Activated naive CD8-positive, alpha-beta T cell treated with anti-CD3 and anti-CD28 coated beads, Interleukin-2, amount 10 ng/mL, durations not matched to agents 7 days and 5 days (primary cell): ENCODE measurements around the gene CASK. TPM values are rescaled to one million over a fixed set of nuclear protein-coding genes. Genes with fewer than 3 reads are reported as not detected.
"Not testable (repeated sequence)": the region's sequence is repeated elsewhere in the genome, so short reads cannot be mapped to it uniquely, and the experiment has no call there.

Experiments used
- ATAC-seq: fragments of 150-1000 bp; cut with Tn5 transposase; one replicate; pipeline ENCODE4 v1.10.0; 2021; ENCODE audit warnings: low read depth, moderate library complexity
- POLR2A ChIA-PET: fragments of 350-600 bp; sonication (Branson Sonifier 250); formaldehyde crosslinking; loops from one replicate; lab custom pipeline; 2021; ENCODE audit warnings: antibody characterized with exemption; lab: Charles Lee
- DNase-seq: peaks from one replicate; pipeline ENCODE4 v3.0.0; 2021
- H3K27ac Mint-ChIP-seq: one replicate; pipeline ENCODE4 v1.8.0; 2022; ENCODE audit warnings: mild to moderate bottlenecking, mixed read lengths
- H3K27me3 Mint-ChIP-seq: one replicate; pipeline ENCODE4 v1.8.0; 2022; ENCODE audit warnings: mild to moderate bottlenecking, moderate library complexity, mixed read lengths
- H3K36me3 Mint-ChIP-seq: one replicate; pipeline ENCODE4 v1.8.0; 2021; ENCODE audit warnings: mild to moderate bottlenecking, mixed read lengths
- H3K4me1 Mint-ChIP-seq: one replicate; pipeline ENCODE4 v1.8.0; 2021; ENCODE audit warnings: mixed read lengths
- H3K4me3 Mint-ChIP-seq: one replicate; pipeline ENCODE4 v1.8.0; 2022; ENCODE audit warnings: mild to moderate bottlenecking, moderate library complexity, mixed read lengths
- H3K9me3 Mint-ChIP-seq: one replicate; pipeline ENCODE4 v1.8.0; 2021; ENCODE audit warnings: mixed read lengths
- total RNA-seq, 2 experiments: library from RNA; stranded (reverse); gene quantifications; one replicate each; pipeline ENCODE4 v1.2.3, GENCODE V29; 2021

CASK gene
- total RNA-seq, 2 experiments from 2014 or later, result 52.1 to 53.8 TPM

- Mint-ChIP-seq H3K9me3 (no peaks in the 10 kb centered on the region), H3K36me3 (peaks cover 21% of the 10 kb centered on the region), H3K27ac (no peak overlapping the region), H3K4me3 (no peak overlapping the region), H3K4me1 (peaks cover 6% of the 10 kb centered on the region), H3K27me3 (no peaks in the 10 kb centered on the region)
- ATAC-seq (no peak), DNase-seq (no peak)
- POLR2A ChIA-PET, result interaction anchor here (0.6 kb wide), 1 partner anchor 195 kb away, joined by 4 read pairs; the partner anchor contains the start of gene DDX3X
These were observed 394.6 kb downstream of the CASK start for GRCh38 chrX:41528784-41529183.

DNA sequence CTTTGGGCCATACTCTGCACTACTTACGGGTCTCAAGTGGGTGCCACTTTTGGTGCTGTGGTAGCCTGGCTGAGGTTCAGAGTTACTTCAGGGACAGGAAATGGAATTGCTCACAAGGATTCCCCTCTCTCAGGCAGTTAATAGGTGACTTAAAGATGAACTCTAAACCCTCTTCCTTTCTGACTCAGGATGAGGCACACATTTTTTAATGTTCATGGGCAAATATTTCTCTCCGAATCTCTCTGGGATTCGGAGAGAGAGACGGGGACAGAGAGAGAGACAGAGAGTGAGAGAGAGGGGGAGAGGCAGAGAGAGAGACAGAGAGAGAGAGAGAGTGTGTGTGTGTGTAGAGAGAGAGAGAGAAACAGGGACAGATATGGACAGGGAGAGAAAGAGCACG, 396.4 kb downstream of the CASK start:
- H3K4me1 Mint-ChIP-seq, result peaks cover 6% of the 10 kb centered on the region
- no peak for DNase-seq
- POLR2A ChIA-PET, result no interaction called here
- no peak for ATAC-seq
- H3K4me3 Mint-ChIP-seq, result no peak overlapping the region
- H3K27ac Mint-ChIP-seq, result peak overlapping the region; percentile 42
- H3K36me3 Mint-ChIP-seq, result peaks cover 21% of the 10 kb centered on the region
- H3K27me3 Mint-ChIP-seq, result no peaks in the 10 kb centered on the region
- no peaks in the 10 kb centered on the region for H3K9me3 Mint-ChIP-seq

DNA sequence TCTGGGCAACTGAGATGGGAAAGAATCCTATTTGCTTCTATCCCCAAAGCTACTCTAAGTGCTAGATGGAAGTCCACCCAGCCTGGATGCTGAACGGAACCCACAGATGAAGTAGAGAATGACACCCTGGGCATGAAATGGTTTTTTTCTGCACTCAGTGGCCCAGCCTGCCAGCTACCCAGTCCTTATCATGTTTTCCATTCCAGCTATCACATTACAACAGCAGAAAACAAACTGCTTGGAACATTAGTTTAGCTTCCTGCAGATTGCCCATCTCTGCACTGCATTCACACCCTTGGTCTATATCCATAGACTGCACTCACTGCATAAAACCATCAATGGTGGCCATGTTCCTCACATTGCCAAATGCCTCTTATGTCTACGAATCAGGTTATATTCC, 397.1 kb downstream of the CASK start:
- POLR2A ChIA-PET, result no interaction called here
- peaks cover 6% of the 10 kb centered on the region for H3K4me1 Mint-ChIP-seq
- H3K36me3 Mint-ChIP-seq, result peaks cover 21% of the 10 kb centered on the region
- DNase-seq (no peak), ATAC-seq (no peak)
- H3K9me3 Mint-ChIP-seq, result no peaks in the 10 kb centered on the region
- H3K27ac Mint-ChIP-seq, result no peak overlapping the region
- H3K4me3 Mint-ChIP-seq, result no peak overlapping the region
- H3K27me3 Mint-ChIP-seq, result no peaks in the 10 kb centered on the region

DNA sequence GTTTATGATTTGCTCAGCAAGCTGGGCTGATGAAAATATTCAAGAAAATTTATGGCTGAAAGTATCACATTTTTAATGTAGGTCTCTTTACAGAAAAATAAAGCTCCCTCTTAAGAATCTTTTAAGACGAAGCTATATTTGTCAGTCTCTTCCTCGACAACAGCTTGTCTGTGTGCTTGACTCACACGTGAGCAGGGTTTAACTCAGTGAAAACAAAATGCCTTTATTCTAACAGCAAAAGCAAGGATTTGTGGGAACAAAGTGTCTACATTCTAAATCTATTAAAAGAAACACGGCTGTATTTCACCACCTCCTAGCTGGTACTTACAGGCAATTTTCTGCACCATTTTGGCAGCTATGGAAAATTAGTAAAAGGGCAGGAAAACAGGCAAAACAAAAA, 400.7 kb downstream of the CASK start:
- Mint-ChIP-seq H3K27ac (no peak overlapping the region), H3K4me1 (peaks cover 18% of the 10 kb centered on the region), H3K9me3 (no peaks in the 10 kb centered on the region), H3K36me3 (peaks cover 16% of the 10 kb centered on the region), H3K27me3 (no peaks in the 10 kb centered on the region), H3K4me3 (no peak overlapping the region)
- no peak for DNase-seq
- POLR2A ChIA-PET, result no interaction called here
- ATAC-seq, result no peak

DNA sequence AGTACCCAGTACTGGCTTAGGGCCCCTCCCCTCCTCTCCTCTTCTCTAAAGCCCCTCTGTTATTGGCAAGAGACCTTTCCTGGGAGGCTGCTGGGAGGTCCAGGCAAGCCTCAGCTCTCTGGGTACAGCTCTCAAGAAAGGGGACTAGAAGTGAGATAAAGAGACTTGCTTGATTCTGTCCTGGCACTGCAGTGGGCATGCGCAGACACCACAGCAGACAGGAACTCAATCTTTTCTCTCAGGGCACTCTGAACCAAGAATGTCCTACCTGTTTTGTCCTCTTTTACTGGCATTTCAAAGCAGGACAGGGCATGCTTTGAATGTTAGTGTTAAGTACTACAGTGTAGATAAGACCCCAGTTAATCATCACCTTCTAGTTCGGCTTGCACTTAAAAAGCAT, 401.3 kb downstream of the CASK start:
- no peak overlapping the region for H3K4me3 Mint-ChIP-seq
- H3K4me1 Mint-ChIP-seq, result peaks cover 18% of the 10 kb centered on the region
- H3K27me3 Mint-ChIP-seq, result no peaks in the 10 kb centered on the region
- peaks cover 13% of the 10 kb centered on the region for H3K36me3 Mint-ChIP-seq
- H3K27ac Mint-ChIP-seq, result no peak overlapping the region
- ATAC-seq (no peak), DNase-seq (no peak)
- POLR2A ChIA-PET, result no interaction called here
- H3K9me3 Mint-ChIP-seq, result no peaks in the 10 kb centered on the region

- H3K4me3 Mint-ChIP-seq, result no peak overlapping the region
- ATAC-seq, result no peak
- no peak overlapping the region for H3K27ac Mint-ChIP-seq
- peaks cover 7% of the 10 kb centered on the region for H3K36me3 Mint-ChIP-seq
- H3K9me3 Mint-ChIP-seq, result no peaks in the 10 kb centered on the region
- DNase-seq, result no peak
- no peaks in the 10 kb centered on the region for H3K27me3 Mint-ChIP-seq
- POLR2A ChIA-PET, result no interaction called here
- H3K4me1 Mint-ChIP-seq, result peaks cover 16% of the 10 kb centered on the region
These were observed 403.9 kb downstream of the CASK start for GRCh38 chrX:41519468-41519867.

- Mint-ChIP-seq H3K27me3 (no peaks in the 10 kb centered on the region), H3K9me3 (no peaks in the 10 kb centered on the region), H3K4me3 (no peak overlapping the region), H3K27ac (peak overlapping the region; percentile 26), H3K36me3 (peaks cover 7% of the 10 kb centered on the region), H3K4me1 (peaks cover 20% of the 10 kb centered on the region)
- no peak for ATAC-seq
- no peak for DNase-seq
- POLR2A ChIA-PET, result no interaction called here
These were observed 404.5 kb downstream of the CASK start for GRCh38 chrX:41518841-41519220.

DNA sequence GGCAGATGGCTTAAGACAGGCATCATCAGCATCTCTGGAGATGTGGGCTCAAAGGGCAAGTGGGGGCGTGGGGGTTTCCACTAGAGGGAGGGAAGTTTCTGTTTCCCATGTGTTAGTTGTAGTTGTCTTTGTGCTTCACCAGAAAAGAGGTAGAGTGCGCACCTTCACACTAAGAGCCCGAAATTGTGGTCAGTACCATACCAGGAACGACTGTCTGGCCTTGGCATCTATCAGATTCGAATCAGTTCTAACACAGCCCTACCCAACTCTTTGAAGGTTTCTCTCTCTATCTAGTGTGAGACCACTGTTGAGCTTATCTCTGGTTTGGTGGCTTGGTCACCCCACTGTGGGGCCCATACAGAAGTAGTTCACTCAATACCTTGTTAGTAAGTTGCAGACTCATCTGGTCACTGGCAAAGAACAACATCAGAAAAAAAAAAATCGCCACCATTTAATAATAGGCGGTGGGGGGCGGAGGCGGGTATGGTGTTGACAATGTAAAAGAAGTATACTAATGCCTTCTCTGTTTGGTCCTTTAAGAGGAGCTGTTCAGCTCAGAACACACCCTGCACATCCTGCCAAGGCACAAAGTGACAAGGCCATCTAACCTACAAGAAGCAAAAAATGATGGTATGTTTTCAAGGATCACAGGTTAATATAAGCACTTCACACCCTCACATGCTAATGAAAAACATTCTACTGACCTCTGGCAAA, 405.1 kb downstream of the CASK start:
- no peak for ATAC-seq
- POLR2A ChIA-PET, result no interaction called here
- peaks cover 7% of the 10 kb centered on the region for H3K36me3 Mint-ChIP-seq
- no peak for DNase-seq
- H3K9me3 Mint-ChIP-seq, result no peaks in the 10 kb centered on the region
- H3K27me3 Mint-ChIP-seq, result no peaks in the 10 kb centered on the region
- no peak overlapping the region for H3K4me3 Mint-ChIP-seq
- peak overlapping the region; percentile 54 for H3K27ac Mint-ChIP-seq
- peaks cover 20% of the 10 kb centered on the region for H3K4me1 Mint-ChIP-seq

DNA sequence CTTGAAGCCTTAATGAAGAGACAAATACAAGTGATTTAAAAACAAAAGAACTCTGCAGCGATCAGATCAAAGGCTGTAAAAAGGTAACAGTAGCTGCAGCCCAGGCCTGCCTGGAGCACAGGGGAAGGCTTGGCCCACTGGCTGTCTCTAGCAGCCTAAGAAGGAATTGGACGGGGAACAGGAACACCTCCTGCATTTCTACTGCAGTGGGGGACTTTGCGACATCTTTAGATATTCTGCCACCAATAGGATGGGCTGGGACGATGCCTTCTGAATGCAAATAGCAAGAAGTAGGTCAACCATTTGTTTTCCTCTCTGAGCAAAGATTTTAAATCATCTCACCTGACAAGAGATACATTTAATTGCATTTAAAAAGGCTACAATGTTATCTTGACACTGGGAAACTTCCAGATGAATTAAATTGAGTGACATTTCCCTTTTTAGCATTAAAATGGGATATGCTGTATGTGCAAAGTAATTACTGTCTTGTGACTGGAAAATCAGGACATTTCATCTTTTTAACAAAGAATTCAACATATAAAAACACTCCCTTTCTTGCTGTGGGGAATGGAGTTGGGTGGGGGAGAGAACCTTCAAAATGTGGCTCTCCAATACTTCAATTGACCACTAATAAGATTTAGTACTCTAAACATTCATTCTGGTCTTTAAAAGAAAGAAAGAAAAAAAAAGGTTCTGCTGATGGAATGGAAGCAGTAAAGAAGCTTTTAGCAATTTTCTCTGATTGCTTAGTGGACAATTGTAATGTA, 406.2 kb downstream of the CASK start:
- no peaks in the 10 kb centered on the region for H3K9me3 Mint-ChIP-seq

DNA sequence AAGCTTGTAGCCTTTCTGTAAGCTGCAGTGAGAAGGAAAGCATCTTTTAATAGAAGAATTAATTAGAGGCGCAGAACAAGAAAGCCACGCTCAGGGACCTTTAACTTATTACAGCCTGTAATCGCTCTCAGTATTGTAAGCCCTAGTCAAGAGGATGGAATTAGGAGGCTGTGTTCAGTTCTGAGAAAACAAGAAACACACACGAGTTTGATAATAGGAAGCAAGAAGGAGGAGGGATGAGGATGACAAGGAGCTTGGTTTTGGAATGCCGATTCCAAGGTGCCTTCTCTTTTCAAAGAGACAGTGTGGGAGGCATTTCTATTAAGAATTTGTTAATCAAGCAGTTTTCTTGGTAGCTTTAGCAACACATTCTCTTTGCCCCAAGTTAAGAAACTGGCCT, 406.9 kb downstream of the CASK start:
- no peaks in the 10 kb centered on the region for H3K27me3 Mint-ChIP-seq
- peaks cover 7% of the 10 kb centered on the region for H3K36me3 Mint-ChIP-seq
- no peak for ATAC-seq
- H3K9me3 Mint-ChIP-seq, result no peaks in the 10 kb centered on the region
- no peak for DNase-seq
- H3K4me1 Mint-ChIP-seq, result peaks cover 24% of the 10 kb centered on the region
- no peak overlapping the region for H3K4me3 Mint-ChIP-seq
- POLR2A ChIA-PET, result no interaction called here
- no peak overlapping the region for H3K27ac Mint-ChIP-seq

More for the DNA sequence above, 406.2 kb downstream of the CASK start:
- Mint-ChIP-seq H3K4me3 (no peak overlapping the region), H3K36me3 (peaks cover 7% of the 10 kb centered on the region), H3K27me3 (no peaks in the 10 kb centered on the region), H3K4me1 (peaks cover 21% of the 10 kb centered on the region), H3K27ac (peak overlapping the region; percentile 42)
- POLR2A ChIA-PET, result no interaction called here
- ATAC-seq (no peak), DNase-seq (no peak)

GRCh38 chrX:41515376-41515775, 408.0 kb downstream of the CASK start:
- no peak overlapping the region for H3K4me3 Mint-ChIP-seq
- H3K27me3 Mint-ChIP-seq, result no peaks in the 10 kb centered on the region
- POLR2A ChIA-PET, result no interaction called here
- H3K27ac Mint-ChIP-seq, result no peak overlapping the region
- ATAC-seq (no peak), DNase-seq (no peak)
- H3K4me1 Mint-ChIP-seq, result peaks cover 24% of the 10 kb centered on the region
- H3K9me3 Mint-ChIP-seq, result no peaks in the 10 kb centered on the region
- H3K36me3 Mint-ChIP-seq, result peaks cover 7% of the 10 kb centered on the region

DNA sequence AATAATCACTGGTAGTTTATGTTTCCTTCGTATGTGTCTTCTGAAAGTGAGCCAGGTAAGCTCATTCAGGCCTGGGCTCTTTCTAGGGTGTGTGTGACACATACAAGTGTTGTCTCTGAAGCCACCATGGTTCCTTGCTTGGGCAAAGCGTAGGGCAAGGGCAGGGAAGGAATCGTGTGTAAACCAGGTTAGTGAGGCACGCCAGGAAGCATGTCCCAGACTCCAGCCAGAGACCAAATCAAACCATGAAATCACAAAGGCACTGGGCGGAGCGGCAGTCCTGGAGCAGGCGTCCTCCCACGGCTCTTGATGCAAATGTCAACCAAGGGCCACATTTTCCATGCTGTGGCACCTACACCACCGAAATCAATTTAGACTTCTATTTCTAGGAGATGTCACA, 409.2 kb downstream of the CASK start:
- peaks cover 4% of the 10 kb centered on the region for H3K36me3 Mint-ChIP-seq
- H3K27ac Mint-ChIP-seq, result no peak overlapping the region
- POLR2A ChIA-PET, result no interaction called here
- peaks cover 24% of the 10 kb centered on the region for H3K4me1 Mint-ChIP-seq
- no peaks in the 10 kb centered on the region for H3K9me3 Mint-ChIP-seq
- ATAC-seq (no peak), DNase-seq (no peak)
- H3K4me3 Mint-ChIP-seq, result no peak overlapping the region
- no peaks in the 10 kb centered on the region for H3K27me3 Mint-ChIP-seq

GRCh38 chrX:41512853-41513252, 410.5 kb downstream of the CASK start:
- ATAC-seq, H3K9me3 Mint-ChIP-seq, H3K27me3 Mint-ChIP-seq, H3K36me3 Mint-ChIP-seq, POLR2A ChIA-PET, H3K4me3 Mint-ChIP-seq: not testable (repeated sequence)
- peak; percentile 30 for DNase-seq
- H3K27ac Mint-ChIP-seq, result peak overlapping the region; percentile 42
- peaks cover 14% of the 10 kb centered on the region for H3K4me1 Mint-ChIP-seq

DNA sequence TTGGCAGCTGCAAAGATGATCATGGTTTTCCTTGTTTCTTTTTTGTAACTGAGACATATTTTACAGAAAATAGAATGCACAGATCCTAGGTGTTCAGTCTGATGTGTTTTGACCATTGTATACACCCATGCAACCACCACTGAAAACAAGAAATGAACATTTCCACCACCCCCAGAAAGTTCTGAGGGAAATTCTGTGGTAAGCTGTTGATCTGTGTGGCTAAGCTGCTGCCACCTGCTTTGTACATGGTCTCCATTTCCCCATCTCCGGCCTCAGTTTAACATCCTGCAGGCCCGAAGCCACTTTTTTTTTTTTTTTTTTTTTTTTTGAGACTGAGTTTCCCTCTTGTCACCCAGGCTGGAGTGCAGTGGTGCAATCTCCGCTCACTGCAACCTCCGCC, 411.0 kb downstream of the CASK start:
- ATAC-seq (peak; percentile 83), DNase-seq (no peak)
- no peaks in the 10 kb centered on the region for H3K9me3 Mint-ChIP-seq
- POLR2A ChIA-PET, result no interaction called here
- peak overlapping the region; percentile 55 for H3K4me3 Mint-ChIP-seq
- H3K36me3 Mint-ChIP-seq, result peaks cover 1% of the 10 kb centered on the region
- peak overlapping the region; percentile 43 for H3K27ac Mint-ChIP-seq
- peaks cover 11% of the 10 kb centered on the region for H3K4me1 Mint-ChIP-seq
- H3K27me3 Mint-ChIP-seq, result no peaks in the 10 kb centered on the region
